Liver (tissue), 9 donors: ENCODE data around the gene ANKFY1. TPM values are rescaled to one million over a fixed set of nuclear protein-coding genes. Genes with fewer than 3 reads are reported as not detected.

Experiments used
- DNase-seq: peaks from one replicate; pipeline ENCODE4 v3.0.0-alpha.2; 2017; ENCODE audit warnings: low spot score
- H3K27ac ChIP-seq, 2 donors: one replicate each; pipeline ENCODE4 v1.7.0; 2013; ENCODE audit warnings: inconsistent platforms in 2 of 2, low read length in 2 of 2, control low read depth in 1 of 2, low read depth in 1 of 2, mild to moderate bottlenecking in 1 of 2
- H3K27me3 ChIP-seq, 4 donors: one replicate each; pipeline versions ENCODE4 v1.6.1 to v1.7.0; 2013; ENCODE audit warnings: low read length in 3 of 4, inconsistent platforms in 1 of 4, mild to moderate bottlenecking in 1 of 4, moderate library complexity in 1 of 4; ENCODE audit not compliant: control insufficient read depth in 4 of 4, insufficient read depth in 4 of 4
- H3K36me3 ChIP-seq, 4 donors: one replicate each; pipeline versions ENCODE4 v1.6.1 to v1.7.0; 2013; ENCODE audit warnings: low read length in 3 of 4, mild to moderate bottlenecking in 3 of 4, low read depth in 1 of 4, moderate library complexity in 1 of 4; ENCODE audit not compliant: control insufficient read depth in 4 of 4, insufficient read depth in 3 of 4
- H3K4me1 ChIP-seq, 4 donors: one replicate each; pipeline versions ENCODE4 v1.6.1 to v1.7.0; 2013; ENCODE audit warnings: low read length in 3 of 4, mild to moderate bottlenecking in 3 of 4, moderate library complexity in 1 of 4; ENCODE audit not compliant: control insufficient read depth in 4 of 4, insufficient read depth in 4 of 4
- H3K4me3 ChIP-seq, 3 donors: one replicate each; pipeline versions ENCODE4 v1.6.1 to v1.7.0; 2013; ENCODE audit warnings: low read length in 3 of 3, control low read depth in 1 of 3, low read depth in 1 of 3, mild to moderate bottlenecking in 1 of 3
- H3K9ac ChIP-seq, 2 donors: one replicate each; pipeline ENCODE4 v1.7.0; 2013; ENCODE audit warnings: low read length in 2 of 2, mild to moderate bottlenecking in 2 of 2, moderate library complexity in 2 of 2, control low read depth in 1 of 2, low read depth in 1 of 2
- H3K9me3 ChIP-seq, 4 donors: one replicate each; pipeline versions ENCODE4 v1.6.1 to v1.7.0; 2013; ENCODE audit warnings: low read length in 3 of 4; ENCODE audit not compliant: control insufficient read depth in 4 of 4
- ATF3 ChIP-seq: IDR thresholded peaks from 2 replicates; pipeline ENCODE4 v1.6.1; 2016; ENCODE audit warnings: antibody characterized with exemption
- CTCF ChIP-seq: fragments of 150-350 bp; IDR thresholded peaks from 2 replicates; pipeline ENCODE4 v1.5.1; 2017; ENCODE audit warnings: improper control_type of control experiment, low read depth, low read length; ENCODE audit not compliant: missing input control
- EGR1 ChIP-seq, 2 donors: IDR thresholded peaks; 2 replicates each; pipeline ENCODE4 v1.6.1; 2016 to 2018; ENCODE audit warnings: antibody characterized with exemption in 2 of 2, low read depth in 2 of 2
- FOXA1 ChIP-seq: IDR thresholded peaks from 2 replicates; pipeline ENCODE4 v1.6.1; 2016; ENCODE audit warnings: antibody characterized with exemption
- FOXA2 ChIP-seq: IDR thresholded peaks from 2 replicates; pipeline ENCODE4 v1.6.1; 2016; ENCODE audit warnings: antibody characterized with exemption
- GABPA ChIP-seq, 2 donors: IDR thresholded peaks in 1 of 2; conservative IDR thresholded peaks in 1 of 2; 2 replicates each; pipeline ENCODE4 v1.6.1; 2016; ENCODE audit warnings: antibody characterized with exemption in 2 of 2, mild to moderate bottlenecking in 1 of 2, moderate library complexity in 1 of 2
- HNF4A ChIP-seq, 2 donors: conservative IDR thresholded peaks; 2 replicates each; pipeline ENCODE4 v1.6.1; 2016; ENCODE audit warnings: antibody characterized with exemption in 2 of 2, mild to moderate bottlenecking in 2 of 2
- HNF4G ChIP-seq: IDR thresholded peaks from 2 replicates; pipeline ENCODE4 v1.6.1; 2016; ENCODE audit warnings: antibody characterized with exemption
- JUND ChIP-seq, 2 donors: IDR thresholded peaks; 2 replicates each; pipeline ENCODE4 v1.6.1; 2016; ENCODE audit warnings: antibody characterized with exemption in 2 of 2
- MAX ChIP-seq: IDR thresholded peaks from 2 replicates; pipeline ENCODE4 v1.6.1; 2016; ENCODE audit warnings: antibody characterized with exemption
- NR2F2 ChIP-seq: IDR thresholded peaks from 2 replicates; pipeline ENCODE4 v1.6.1; 2016; ENCODE audit warnings: antibody characterized with exemption
- RAD21 ChIP-seq, 2 donors: IDR thresholded peaks; 2 replicates each; pipeline ENCODE4 v1.6.1; 2016; ENCODE audit warnings: antibody characterized with exemption in 2 of 2, mild to moderate bottlenecking in 2 of 2
- REST ChIP-seq: IDR thresholded peaks from 2 replicates; pipeline ENCODE4 v1.6.1; 2016; ENCODE audit warnings: antibody characterized with exemption, mild to moderate bottlenecking
- RXRA ChIP-seq, 2 donors: IDR thresholded peaks; 2 replicates each; pipeline ENCODE4 v1.6.1; 2017 to 2018; ENCODE audit warnings: antibody characterized with exemption in 2 of 2, mild to moderate bottlenecking in 1 of 2
- SP1 ChIP-seq: IDR thresholded peaks from 2 replicates; pipeline ENCODE4 v1.6.1; 2018; ENCODE audit warnings: antibody characterized with exemption, mild to moderate bottlenecking
- TAF1 ChIP-seq: conservative IDR thresholded peaks from 2 replicates; pipeline ENCODE4 v1.6.1; 2016; ENCODE audit warnings: antibody characterized with exemption, mild to moderate bottlenecking
- YY1 ChIP-seq: IDR thresholded peaks from 2 replicates; pipeline ENCODE4 v1.6.1; 2016; ENCODE audit warnings: antibody characterized with exemption, mild to moderate bottlenecking
- WGBS: extraction: QIAGEN DNeasy Blood & Tissue Kit; methylation state at CpG from one replicate; pipeline ENCODE4 v1.1.7; 2013; 5-methylcytosine and 5-hydroxymethylcytosine counted together
- polyA plus RNA-seq, 2 donors: library from polyadenylated mRNA; stranded (reverse) in 1 of 2; unstranded in 1 of 2; fragments of 200-250 nt in 1 of 2; fragments of >200 nt in 1 of 2; fragmentation: Nextera tagmentation in 1 of 2; extraction: Ambion mirVana in 1 of 2; gene quantifications; one replicate each; pipeline versions ENCODE4 v1.2.1 to v1.2.3, GENCODE V29; 2013 to 2015
- total RNA-seq, 2 donors: library from RNA; depleted of rRNA; stranded (reverse); fragments of >200 nt; gene quantifications; one replicate each; pipeline ENCODE4 v1.2.3, GENCODE V29; 2014
- donor health status: healthy.
- donor health status: healthy.
- donor health status: healthy.
- donor health status: healthy.
- donor health status: healthy.

The ANKFY1 gene
- total and polyA plus RNA-seq, 4 donors: 6.8 to 38.6 (median 21.9) TPM

GRCh38 chr17:4287710-4288109, 23.9 kb upstream of the ANKFY1 start:
- 88% methylated on average over 3 of the region's 3 CpGs for WGBS
- H3K9ac ChIP-seq: no peak overlapping the region
- no peak overlapping the region for H3K27ac ChIP-seq
- peaks cover 0 to 6% (median under 1%) of the 10 kb centered on the region in 4 donors for H3K36me3 ChIP-seq
- no peaks in the 10 kb centered on the region for H3K27me3 ChIP-seq
- no peaks in the 10 kb centered on the region for H3K9me3 ChIP-seq
- H3K4me1 ChIP-seq: no peaks in the 10 kb centered on the region
- TF ChIP-seq JUND (IDR thresholded peaks at IDR 0.05) (no peak), YY1 (no peak), SP1 (no peak), HNF4G (no peak), GABPA (IDR thresholded peaks at IDR 0.05 in 1 of 2, conservative IDR thresholded peaks at IDR 0.05 in 1 of 2) (no peak), FOXA2 (no peak), EGR1 (IDR thresholded peaks at IDR 0.05; ENCODE audit: low read depth in 2 of 2) (no peak), TAF1 (no peak), NR2F2 (no peak), HNF4A (conservative IDR thresholded peaks at IDR 0.05) (no peak), REST (no peak), MAX (no peak), RAD21 (IDR thresholded peaks at IDR 0.05) (no peak), FOXA1 (no peak)
- no peak for DNase-seq
- no peak overlapping the region for H3K4me3 ChIP-seq

- WGBS: 95% methylated on average over 5 of the region's 5 CpGs
- peaks cover 0 to 3% (median 0%) of the 10 kb centered on the region in 4 donors for H3K4me1 ChIP-seq
- TF ChIP-seq ATF3 (no peak), REST (no peak), NR2F2 (no peak), CTCF (no peak), HNF4G (no peak), RAD21 (IDR thresholded peaks at IDR 0.05) (no peak), JUND (IDR thresholded peaks at IDR 0.05) (no peak), TAF1 (no peak), RXRA (IDR thresholded peaks at IDR 0.05) (no peak), FOXA1 (no peak), HNF4A (conservative IDR thresholded peaks at IDR 0.05) (no peak)
- H3K27me3 ChIP-seq: no peaks in the 10 kb centered on the region
- H3K27ac ChIP-seq: no peak overlapping the region
- no peak overlapping the region for H3K4me3 ChIP-seq
- H3K9ac ChIP-seq: no peak overlapping the region
- H3K36me3 ChIP-seq: peaks cover 0 to 9% (median 2%) of the 10 kb centered on the region in 4 donors
- no peaks in the 10 kb centered on the region for H3K9me3 ChIP-seq
- no peak for DNase-seq
Observed at GRCh38 chr17:4276514-4276913, 12.7 kb upstream of the ANKFY1 start.
